LHCN-M2 (cell line): Measurements from ENCODE around the gene DEFB110. TPM values are rescaled to one million over a fixed set of nuclear protein-coding genes. Genes with fewer than 3 reads are reported as not detected.

Source experiments
- DNase-seq: peaks from one replicate; pipeline ENCODE4 v3.0.0-alpha.2; 2012; ENCODE audit warnings: low read depth
- polyA plus RNA-seq: library from polyadenylated mRNA; unstranded; fragments of >200 nt; gene quantifications from one replicate; pipeline ENCODE4 v1.2.1, GENCODE V29; 2012; ENCODE audit warnings: missing spikeins
- total RNA-seq: library from RNA; depleted of rRNA; stranded (reverse); fragments of >200 nt; gene quantifications from 2 replicates; pipeline ENCODE4 v1.2.3, GENCODE V29; 2014; rRNA removed

Gene DEFB110
- total RNA-seq, result not detected in 2 replicates
- not detected for polyA plus RNA-seq

DNA sequence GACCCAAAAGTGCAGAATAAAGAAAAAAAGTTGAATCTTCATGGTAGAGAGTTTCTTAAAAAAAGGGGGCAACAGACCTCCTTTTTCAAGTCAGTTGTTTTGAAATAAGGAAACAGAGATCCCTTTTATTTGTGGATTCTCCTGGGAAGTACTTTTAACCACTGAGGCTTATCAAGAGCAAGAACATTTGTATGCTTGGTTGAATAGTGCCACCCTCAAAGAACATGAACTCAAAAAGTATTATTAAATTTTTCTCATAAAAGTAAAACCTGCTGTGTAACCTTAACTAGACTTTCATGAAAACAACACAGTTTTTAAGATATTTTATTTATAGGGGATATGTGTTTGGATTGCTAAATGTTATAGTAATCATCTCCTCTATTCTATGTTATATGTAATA, at the start of gene DEFB110:
Gene DEFB110 (minus strand): TSS at position 101 of the 400 bp plus-strand sequence. CDS start 59 bp downstream, at position 42.
- no peak for DNase-seq

DNA sequence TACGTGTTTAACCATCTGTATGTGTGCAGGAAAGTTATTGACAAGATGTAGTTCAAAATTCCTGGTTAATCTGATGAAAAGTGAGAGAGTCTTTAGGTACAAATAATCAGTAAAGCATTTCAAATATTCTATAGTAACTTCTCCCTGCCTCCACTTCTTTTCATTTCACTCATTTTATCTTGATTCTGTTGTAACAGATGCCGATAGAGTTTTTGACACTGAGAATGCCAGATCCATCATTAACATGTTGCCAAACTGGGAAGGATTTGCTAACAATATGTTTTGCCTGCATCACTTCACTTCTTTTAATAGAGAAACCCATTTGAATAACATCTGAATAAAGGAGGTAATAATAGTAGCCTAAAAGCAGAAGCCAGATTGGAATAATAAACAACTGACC, 48.3 kb upstream of the DEFB110 start:
- no peak for DNase-seq

DNA sequence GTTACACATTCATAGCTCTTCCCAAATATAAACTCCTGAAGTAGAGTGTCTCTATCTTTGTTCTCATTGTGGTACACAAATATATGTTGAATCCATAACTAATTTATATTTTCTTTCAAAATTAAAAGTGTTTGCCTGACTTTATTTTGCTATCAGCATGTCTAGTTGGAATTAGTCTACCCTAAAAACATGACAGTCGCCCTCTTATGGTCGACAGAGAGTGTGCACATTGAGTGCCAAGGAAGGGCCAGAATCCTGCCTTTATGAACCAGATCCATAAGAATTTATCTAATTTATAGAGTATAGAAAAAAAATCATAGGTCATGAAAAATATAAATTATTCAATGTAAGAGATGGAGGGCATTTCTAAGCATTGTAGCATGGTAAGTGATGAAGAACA, 40.3 kb upstream of the DEFB110 start:
- DNase-seq, result peak; percentile 13

DNA sequence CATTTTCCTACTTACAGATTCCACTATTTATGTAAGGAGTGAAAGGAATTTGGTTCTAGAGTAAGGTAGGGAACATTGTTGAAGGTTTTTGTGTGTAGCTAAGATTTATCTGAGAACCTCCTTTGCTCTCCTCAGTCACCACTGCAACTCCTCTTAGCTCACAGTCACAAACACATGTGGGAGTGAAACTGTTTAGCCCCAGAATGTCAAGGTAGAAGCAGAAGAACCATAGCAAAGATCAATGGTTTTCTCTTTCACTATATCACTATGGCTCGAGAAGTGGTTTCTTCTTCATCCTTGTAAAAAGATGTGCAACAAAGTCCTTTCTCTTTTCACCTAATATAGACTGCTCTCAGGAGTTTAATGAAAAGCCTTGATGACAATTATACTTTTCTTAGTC, 34.4 kb upstream of the DEFB110 start:
- no peak for DNase-seq

- no peak for DNase-seq
Observed at GRCh38 chr6:50049829-50050228, 28.0 kb upstream of the DEFB110 start, which contains the start of gene DEFB112. DEFB112 (minus strand) TSS chr6:50049929; CDS start chr6:50049869, 60 bp downstream.

DNA sequence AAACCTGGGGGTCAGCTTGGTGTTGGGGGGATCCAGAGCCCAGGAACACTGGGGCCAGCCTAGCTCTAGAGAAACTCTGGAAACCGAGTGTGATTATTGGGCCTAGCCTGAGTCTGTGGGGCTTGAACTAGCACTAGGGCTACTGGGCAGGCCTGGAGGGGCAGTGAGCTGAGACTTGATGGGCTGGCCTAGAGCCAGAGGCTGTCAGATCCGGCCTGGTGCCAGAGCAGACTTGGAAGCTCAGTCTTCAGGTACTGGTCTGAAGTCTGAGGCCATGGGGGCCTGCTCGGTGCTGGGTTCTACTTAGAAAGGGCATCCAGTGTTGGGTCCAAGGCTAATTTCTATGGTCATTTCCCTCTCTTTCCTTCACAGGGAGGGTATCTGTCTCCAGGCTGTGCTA, 25.2 kb upstream of the DEFB110 start:
- no peak for DNase-seq

DNA sequence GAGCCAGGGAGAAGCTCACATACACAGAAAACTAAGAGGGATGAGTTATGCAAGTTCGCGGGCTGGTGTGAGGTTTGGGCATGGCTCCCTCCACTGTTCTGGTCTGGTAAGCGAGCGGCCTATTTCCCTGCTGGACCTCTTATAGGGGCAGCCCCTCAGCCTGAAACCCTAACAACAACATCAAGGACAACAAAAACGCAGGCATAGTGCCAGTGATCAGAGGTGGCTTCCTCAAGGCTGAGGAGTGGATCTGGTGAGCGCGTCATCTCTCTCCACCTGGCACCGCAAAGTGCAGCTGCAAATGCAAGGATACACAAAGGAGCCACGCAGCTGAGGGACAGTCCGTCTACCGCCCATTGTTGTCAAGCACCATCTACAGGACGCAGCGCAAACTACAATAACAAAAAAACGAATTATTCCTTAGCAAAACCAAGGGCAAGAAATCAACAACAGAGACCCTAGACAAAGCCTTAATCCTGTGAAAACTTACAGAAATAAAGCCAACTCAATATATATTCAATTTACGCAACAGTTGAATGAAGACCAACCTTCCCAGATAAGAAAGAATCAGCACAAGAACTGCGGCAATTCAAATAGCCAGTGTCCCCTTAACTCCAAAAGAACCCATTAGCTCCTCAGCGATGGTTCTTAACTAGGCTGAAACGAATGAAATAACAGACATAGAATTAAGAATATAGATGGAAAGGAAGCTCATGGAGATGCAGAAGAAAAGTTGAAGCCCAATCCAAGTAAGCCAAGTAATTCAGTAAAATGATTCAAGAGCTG, 9.2 kb upstream of the DEFB110 start:
- DNase-seq, result peak; percentile 14

- DNase-seq, result no peak
Observed at GRCh38 chr6:50030350-50030749, 8.6 kb upstream of the DEFB110 start.

- DNase-seq, result no peak
Observed at GRCh38 chr6:50025258-50025657, 3.5 kb upstream of the DEFB110 start.

- DNase-seq, result peak; percentile 77
Observed at GRCh38 chr6:50007819-50008218, 14.0 kb downstream of the DEFB110 start.

- no peak for DNase-seq
Observed at GRCh38 chr6:50003139-50003538, 18.7 kb downstream of the DEFB110 start.

- DNase-seq, result no peak
Observed at GRCh38 chr6:49995278-49995677, 26.5 kb downstream of the DEFB110 start.

GRCh38 chr6:49988900-49989299, 32.9 kb downstream of the DEFB110 start:
- no peak for DNase-seq

GRCh38 chr6:49987749-49988148, 34.0 kb downstream of the DEFB110 start:
- DNase-seq, result no peak

DNA sequence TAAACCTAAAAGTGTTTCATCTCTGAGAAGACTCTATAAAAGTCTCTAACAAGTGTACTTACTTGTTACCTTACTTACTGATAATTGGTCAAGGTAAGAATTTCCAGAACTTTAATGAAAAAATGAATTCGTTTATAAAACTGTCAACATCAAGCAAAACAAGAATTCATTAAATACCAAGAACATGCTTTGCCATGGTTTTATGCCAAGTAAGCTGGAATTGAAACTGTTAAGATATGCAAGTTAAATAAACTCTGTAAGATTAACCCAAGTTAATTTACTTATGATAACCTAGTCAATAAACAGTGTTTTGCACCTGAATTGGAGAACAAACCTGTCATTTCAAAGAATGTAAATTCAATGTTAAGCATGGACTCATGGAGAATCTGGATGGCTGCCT, 35.2 kb downstream of the DEFB110 start:
- no peak for DNase-seq

GRCh38 chr6:49982046-49982445, 39.7 kb downstream of the DEFB110 start:
- DNase-seq, result no peak

DNA sequence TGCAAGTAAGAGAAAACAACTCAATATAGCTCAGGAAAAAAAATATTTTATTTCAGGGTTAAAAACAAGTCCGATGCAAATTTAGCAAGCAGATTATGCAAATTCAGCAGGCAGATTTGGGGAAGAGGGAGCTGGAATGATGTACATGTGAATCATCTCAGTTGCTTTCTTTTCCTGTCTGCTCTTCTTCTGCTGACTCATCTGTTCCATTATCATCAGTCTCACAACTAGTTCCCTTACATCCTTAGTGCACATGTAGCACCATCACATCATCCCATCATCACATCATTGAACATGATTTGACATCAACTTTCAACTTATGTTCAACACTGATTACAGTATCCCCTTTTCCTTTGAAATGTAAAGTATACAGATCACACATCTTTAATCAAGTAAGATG, 40.9 kb downstream of the DEFB110 start:
- peak; percentile 69 for DNase-seq

DNA sequence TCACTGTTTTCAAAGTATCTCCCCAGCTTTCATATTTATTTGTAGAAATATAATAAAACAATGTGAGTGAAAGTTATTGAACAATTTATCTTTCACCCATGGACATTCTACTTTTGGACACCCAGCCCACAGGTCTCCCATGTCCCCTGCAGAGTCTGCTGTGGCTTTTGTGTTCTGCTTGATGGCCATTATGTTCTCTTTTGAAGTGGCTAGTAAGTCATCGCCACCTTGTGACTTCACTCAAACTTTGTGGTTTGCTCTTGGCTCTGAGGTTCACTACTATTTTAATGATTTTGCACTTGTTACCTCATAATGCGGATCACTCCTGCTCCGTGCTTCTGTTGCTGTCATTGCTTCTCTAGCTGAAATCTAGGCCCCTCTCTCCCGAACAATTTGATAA, 42.2 kb downstream of the DEFB110 start:
- DNase-seq, result peak; percentile 26

- DNase-seq, result peak; percentile 6
Observed at GRCh38 chr6:49978332-49979226, 43.2 kb downstream of the DEFB110 start.

- no peak for DNase-seq
Observed at GRCh38 chr6:49969605-49970004, 52.2 kb downstream of the DEFB110 start, which contains the start of gene DEFB113. DEFB113 (minus strand) TSS chr6:49969625; CDS start chr6:49969625, 0 bp downstream.
